ENCODE results near the gene CCDC78.

GRCh38 chr16:730666-731509, 4.6 kb upstream of the CCDC78 start:
- TF ChIP-seq CTCF (IDR thresholded peaks at IDR 0.05) = no peak
- TF ChIP-seq POLR2A (IDR thresholded peaks at IDR 0.05) = no peak
